ENCODE results near the gene DOCK7.
"Not testable (repeated sequence)": the region's sequence is repeated elsewhere in the genome, so short reads cannot be mapped to it uniquely, and the experiment has no call there.

The DOCK7 gene

GRCh38 chr1:62691062-62691844 is 3.1 kb upstream of the DOCK7 start:
- Histone ChIP-seq H3K36me3 (ENCODE audit: insufficient read depth, low read length) (no peaks in the 10 kb centered on the region; the same call in 1 of the 2 replicates), H3K9me3 (ENCODE audit: insufficient read depth, low read depth, low read length) (no peaks in the 10 kb centered on the region), H3K4me3 (ENCODE audit: low read length) (no peak overlapping the region), H3K9ac (ENCODE audit: low read depth, low read length) (no peak overlapping the region), H3K4me1 (ENCODE audit: insufficient read depth, low read length) (peaks cover 20% of the 10 kb centered on the region), H3K27ac (ENCODE audit: low read depth, low read length) (no peak overlapping the region), H3K27me3 (ENCODE audit: insufficient read depth, low read length) (no peaks in the 10 kb centered on the region)
- WGBS, result 98% methylated on average over 2 of the region's 2 CpGs

- H3K4me1 ChIP-seq (ENCODE audit: insufficient read depth, low read length), result peaks cover 20% of the 10 kb centered on the region
- H3K9ac ChIP-seq (ENCODE audit: low read depth, low read length), result 0 out of 2 replicates have a peak overlapping the region, but pooled peaks have one; percentile 3
- peak overlapping the region; percentile 96 for H3K4me3 ChIP-seq (ENCODE audit: low read length)
- WGBS, result 57% methylated on average over 1 of the region's 1 CpG
- H3K27ac ChIP-seq (ENCODE audit: low read depth, low read length), result no peak overlapping the region
- H3K27me3 ChIP-seq (ENCODE audit: insufficient read depth, low read length), result no peaks in the 10 kb centered on the region
- H3K9me3 ChIP-seq (ENCODE audit: insufficient read depth, low read depth, low read length), result no peaks in the 10 kb centered on the region
- no peaks in the 10 kb centered on the region for H3K36me3 ChIP-seq (ENCODE audit: insufficient read depth, low read length)
Measured at GRCh38 chr1:62689524-62689923, 1.3 kb upstream of the DOCK7 start.

- H3K9me3 ChIP-seq (ENCODE audit: insufficient read depth, low read depth, low read length), result no peaks in the 10 kb centered on the region
- peaks cover 20% of the 10 kb centered on the region for H3K4me1 ChIP-seq (ENCODE audit: insufficient read depth, low read length)
- no peaks in the 10 kb centered on the region for H3K27me3 ChIP-seq (ENCODE audit: insufficient read depth, low read length)
- peak overlapping the region; percentile 94 for H3K9ac ChIP-seq (ENCODE audit: low read depth, low read length)
- WGBS, result 2% methylated on average over 10 of the region's 10 CpGs
- H3K36me3 ChIP-seq (ENCODE audit: insufficient read depth, low read length), result no peaks in the 10 kb centered on the region
- peak overlapping the region; percentile 82 for H3K27ac ChIP-seq (ENCODE audit: low read depth, low read length)
- H3K4me3 ChIP-seq (ENCODE audit: low read length), result peak overlapping the region; percentile 96
Measured at GRCh38 chr1:62688687-62689085, 500 bp upstream of the DOCK7 start.

DNA sequence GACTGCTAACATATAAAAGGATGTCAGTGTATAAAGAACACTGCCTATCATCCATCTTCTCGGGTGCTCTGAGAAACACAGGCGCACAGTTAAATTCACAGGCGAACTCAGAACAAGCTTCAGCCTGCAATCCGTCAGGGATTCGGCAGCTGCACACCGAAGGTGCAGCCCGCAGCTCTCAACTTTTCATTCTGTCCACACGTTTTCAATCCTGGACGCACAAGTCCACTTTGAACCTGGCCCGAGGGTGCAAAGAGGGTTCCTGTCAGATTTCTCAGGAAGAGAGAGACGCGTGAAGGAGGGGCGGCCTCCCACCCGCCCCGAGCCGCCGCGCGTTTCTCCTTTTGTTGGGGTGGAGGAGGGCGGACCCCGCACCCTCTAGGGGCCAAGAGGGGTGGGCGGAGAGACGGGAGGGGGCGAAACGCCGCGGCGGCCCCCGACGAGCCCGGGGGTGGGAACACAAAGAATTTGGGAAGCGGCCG is 724 bp downstream of the DOCK7 start:
- Histone ChIP-seq H3K9ac (ENCODE audit: low read depth, low read length) (peak overlapping the region; percentile 94), H3K4me3 (ENCODE audit: low read length) (peak overlapping the region; percentile 96), H3K36me3 (ENCODE audit: insufficient read depth, low read length) (no peaks in the 10 kb centered on the region), H3K4me1 (ENCODE audit: insufficient read depth, low read length) (peaks cover 28% of the 10 kb centered on the region), H3K27me3 (ENCODE audit: insufficient read depth, low read length) (no peaks in the 10 kb centered on the region), H3K9me3 (ENCODE audit: insufficient read depth, low read depth, low read length) (no peaks in the 10 kb centered on the region), H3K27ac (ENCODE audit: low read depth, low read length) (peak overlapping the region; percentile 82; the same call in 1 of the 2 replicates)
- WGBS, result 2% methylated on average over 33 of the region's 33 CpGs

DNA sequence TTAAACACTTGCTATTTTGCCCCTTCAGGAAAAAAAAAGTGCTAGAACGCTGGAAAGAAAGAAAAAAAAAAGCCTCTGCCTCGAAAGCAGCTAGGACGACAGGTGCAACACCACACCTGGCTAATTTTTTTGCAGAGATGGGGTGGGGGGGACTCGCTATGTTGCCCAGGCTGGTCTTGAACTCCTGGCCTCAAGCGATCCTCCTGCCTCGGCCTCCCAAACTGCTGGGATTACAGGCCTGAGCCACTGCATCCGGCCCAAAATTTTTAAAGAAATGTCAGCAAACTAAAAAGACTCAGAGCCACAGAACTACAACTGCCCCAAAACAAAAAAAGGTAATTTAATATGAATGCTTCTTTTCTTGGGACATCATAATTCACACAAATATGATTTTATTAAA is 1.4 kb downstream of the DOCK7 start:
- Histone ChIP-seq H3K27ac (ENCODE audit: low read depth, low read length) (no peak overlapping the region), H3K9me3 (ENCODE audit: insufficient read depth, low read depth, low read length) (no peaks in the 10 kb centered on the region), H3K4me3 (ENCODE audit: low read length) (peak overlapping the region; percentile 96), H3K4me1 (ENCODE audit: insufficient read depth, low read length) (peaks cover 35% of the 10 kb centered on the region), H3K27me3 (ENCODE audit: insufficient read depth, low read length) (no peaks in the 10 kb centered on the region), H3K9ac (ENCODE audit: low read depth, low read length) (0 out of 2 replicates have a peak overlapping the region, but pooled peaks have one; percentile 94), H3K36me3 (ENCODE audit: insufficient read depth, low read length) (no peaks in the 10 kb centered on the region)
- WGBS, result 80% methylated on average over 7 of the region's 7 CpGs

GRCh38 chr1:62685431-62685859 is 2.7 kb downstream of the DOCK7 start:
- H3K9me3 ChIP-seq (ENCODE audit: insufficient read depth, low read depth, low read length), result no peaks in the 10 kb centered on the region
- 89% methylated on average over 3 of the region's 3 CpGs for whole genome bisulfite sequencing
- H3K9ac ChIP-seq (ENCODE audit: low read depth, low read length), result no peak overlapping the region
- H3K4me1 ChIP-seq (ENCODE audit: insufficient read depth, low read length), result peaks cover 28% of the 10 kb centered on the region
- H3K4me3 ChIP-seq (ENCODE audit: low read length), result no peak overlapping the region
- no peak overlapping the region for H3K27ac ChIP-seq (ENCODE audit: low read depth, low read length)
- no peaks in the 10 kb centered on the region for H3K27me3 ChIP-seq (ENCODE audit: insufficient read depth, low read length)
- H3K36me3 ChIP-seq (ENCODE audit: insufficient read depth, low read length), result no peaks in the 10 kb centered on the region

DNA sequence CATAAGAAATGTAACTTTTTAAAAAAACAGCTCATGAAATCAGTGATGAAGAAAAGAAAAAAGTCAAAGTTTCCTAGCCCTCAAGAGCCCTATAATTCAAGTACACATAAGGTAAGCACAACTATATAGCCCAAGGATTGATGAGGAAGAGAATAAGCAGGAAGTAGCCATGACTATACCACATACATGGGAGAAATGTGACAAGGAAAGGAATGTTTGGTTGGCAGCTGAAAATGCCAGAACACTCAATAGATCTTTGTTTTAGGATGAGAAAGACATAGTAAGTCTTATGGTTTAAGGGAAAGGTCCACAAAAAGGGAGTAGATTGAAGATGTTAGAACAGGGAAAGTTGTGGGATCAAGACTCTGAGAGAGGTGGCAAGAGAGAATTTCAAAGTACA is 5.7 kb downstream of the DOCK7 start:
- Histone ChIP-seq H3K27me3 (ENCODE audit: insufficient read depth, low read length) (no peaks in the 10 kb centered on the region), H3K4me1 (ENCODE audit: insufficient read depth, low read length) (peaks cover 15% of the 10 kb centered on the region), H3K4me3 (ENCODE audit: low read length) (no peak overlapping the region), H3K9me3 (ENCODE audit: insufficient read depth, low read depth, low read length) (no peaks in the 10 kb centered on the region), H3K9ac (ENCODE audit: low read depth, low read length) (no peak overlapping the region), H3K27ac (ENCODE audit: low read depth, low read length) (no peak overlapping the region; the same call in 1 of the 2 replicates), H3K36me3 (ENCODE audit: insufficient read depth, low read length) (no peaks in the 10 kb centered on the region)

- H3K4me1 ChIP-seq (ENCODE audit: insufficient read depth, low read length), result peaks cover 29% of the 10 kb centered on the region
- WGBS, result 100% methylated on average over 1 of the region's 2 CpGs
- H3K36me3 ChIP-seq (ENCODE audit: insufficient read depth, low read length); H3K4me3 ChIP-seq (ENCODE audit: low read length); H3K27me3 ChIP-seq (ENCODE audit: insufficient read depth, low read length); H3K9ac ChIP-seq (ENCODE audit: low read depth, low read length); H3K27ac ChIP-seq (ENCODE audit: low read depth, low read length); H3K9me3 ChIP-seq (ENCODE audit: insufficient read depth, low read depth, low read length): not testable (repeated sequence)
Measured at GRCh38 chr1:62680992-62681391, 7.2 kb downstream of the DOCK7 start.

DNA sequence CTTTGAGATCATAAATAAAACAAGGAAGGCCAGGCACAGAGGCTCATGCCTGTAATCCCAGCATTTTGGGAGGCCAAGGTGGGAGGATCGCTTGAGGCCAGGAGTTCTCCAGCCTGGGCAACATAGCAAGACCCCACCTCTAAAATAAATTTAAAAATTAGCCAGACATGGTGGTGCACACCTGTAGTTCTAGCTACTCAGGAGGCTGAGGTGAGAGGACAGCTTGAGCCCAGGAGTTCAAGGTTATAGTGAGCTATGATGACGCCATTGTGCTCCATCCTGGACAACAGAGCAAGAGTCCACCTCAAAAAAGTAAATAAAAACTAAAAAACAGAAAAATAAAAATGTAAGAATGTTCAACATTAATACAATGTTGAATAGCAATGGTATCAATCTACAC is 10.4 kb downstream of the DOCK7 start:
- not testable (repeated sequence) for H3K36me3 ChIP-seq (ENCODE audit: insufficient read depth, low read length); H3K4me3 ChIP-seq (ENCODE audit: low read length); H3K27me3 ChIP-seq (ENCODE audit: insufficient read depth, low read length); H3K9me3 ChIP-seq (ENCODE audit: insufficient read depth, low read depth, low read length); H3K27ac ChIP-seq (ENCODE audit: low read depth, low read length); H3K9ac ChIP-seq (ENCODE audit: low read depth, low read length)
- peaks cover 33% of the 10 kb centered on the region for H3K4me1 ChIP-seq (ENCODE audit: insufficient read depth, low read length)
- no CpG with 5 or more reads among the region's 2 CpGs for whole genome bisulfite sequencing

GRCh38 chr1:62676611-62677356 is 11.4 kb downstream of the DOCK7 start:
- H3K27me3 ChIP-seq (ENCODE audit: insufficient read depth, low read length), result no peaks in the 10 kb centered on the region
- no peaks in the 10 kb centered on the region for H3K9me3 ChIP-seq (ENCODE audit: insufficient read depth, low read depth, low read length)
- no peak overlapping the region for H3K9ac ChIP-seq (ENCODE audit: low read depth, low read length)
- no peak overlapping the region for H3K27ac ChIP-seq (ENCODE audit: low read depth, low read length)
- 94% methylated on average over 2 of the region's 2 CpGs for WGBS
- H3K36me3 ChIP-seq (ENCODE audit: insufficient read depth, low read length), result no peaks in the 10 kb centered on the region
- H3K4me1 ChIP-seq (ENCODE audit: insufficient read depth, low read length), result peaks cover 23% of the 10 kb centered on the region
- H3K4me3 ChIP-seq (ENCODE audit: low read length), result no peak overlapping the region

- no peaks in the 10 kb centered on the region for H3K27me3 ChIP-seq (ENCODE audit: insufficient read depth, low read length)
- H3K36me3 ChIP-seq (ENCODE audit: insufficient read depth, low read length), result no peaks in the 10 kb centered on the region
- H3K9me3 ChIP-seq (ENCODE audit: insufficient read depth, low read depth, low read length), result no peaks in the 10 kb centered on the region
- no peak overlapping the region for H3K4me3 ChIP-seq (ENCODE audit: low read length)
- no peak overlapping the region for H3K9ac ChIP-seq (ENCODE audit: low read depth, low read length)
- H3K27ac ChIP-seq (ENCODE audit: low read depth, low read length), result no peak overlapping the region
- peaks cover 30% of the 10 kb centered on the region for H3K4me1 ChIP-seq (ENCODE audit: insufficient read depth, low read length)
- 90% methylated on average over 1 of the region's 1 CpG for WGBS
Measured at GRCh38 chr1:62673629-62674028, 14.6 kb downstream of the DOCK7 start.
